SK-N-SH treated with all-trans-retinoic acid at 6 μM for 48 hours (cell line): Measurements from ENCODE around the gene TOP1.

ENCODE experiments used
- ATAC-seq: fragments of 200-7000 bp; cut with Tn5 transposase; 3 replicates; pipeline ENCODE4 v1.9.1; 2020; ENCODE audit warnings: mild to moderate bottlenecking, moderate library complexity
- ARNTL ChIP-seq: fragments of 450-650 bp; formaldehyde crosslinking; IDR thresholded peaks from 2 replicates; pipeline ENCODE4 v1.5.0; 2020; ENCODE audit warnings: low read depth, mild to moderate bottlenecking, moderate library complexity, borderline replicate concordance
- BACH2 ChIP-seq: fragments of 250-450 bp; sonication (Bioruptor Pico); IDR thresholded peaks from 2 replicates; pipeline ENCODE4 v1.9.0; 2021; ENCODE audit warnings: mild to moderate bottlenecking, borderline replicate concordance
- CSDC2 ChIP-seq: fragments of 250-450 bp; sonication (Bioruptor Pico); IDR thresholded peaks from 2 replicates; pipeline ENCODE4 v1.5.0; 2020; ENCODE audit warnings: mild to moderate bottlenecking, moderate library complexity
- CSRNP3 ChIP-seq: fragments of 250-450 bp; sonication (Bioruptor Pico); IDR thresholded peaks from 2 replicates; pipeline ENCODE4 v1.5.1; 2021; ENCODE audit warnings: mild to moderate bottlenecking, moderate library complexity
- ESRRG ChIP-seq: fragments of 250-450 bp; sonication (Bioruptor Pico); IDR thresholded peaks from 2 replicates; pipeline ENCODE4 v1.6.1; 2021; ENCODE audit warnings: mild to moderate bottlenecking
- GLIS3 ChIP-seq: fragments of 250-450 bp; sonication (Bioruptor Pico); IDR thresholded peaks from 2 replicates; pipeline ENCODE4 v1.5.0; 2020; ENCODE audit warnings: mild to moderate bottlenecking, moderate library complexity
- ISL1 ChIP-seq: fragments of 250-450 bp; sonication (Bioruptor Pico); IDR thresholded peaks from 2 replicates; pipeline ENCODE4 v2.1.2; 2022; ENCODE audit warnings: mild to moderate bottlenecking, moderate library complexity
- OSR1 ChIP-seq: fragments of 250-450 bp; sonication (Bioruptor Pico); IDR thresholded peaks from 2 replicates; pipeline ENCODE4 v1.8.0; 2022; ENCODE audit warnings: moderate library complexity, mild to moderate bottlenecking, inconsistent platforms
- POU6F1 ChIP-seq: fragments of 250-450 bp; sonication (Bioruptor Pico); IDR thresholded peaks from 2 replicates; pipeline ENCODE4 v1.8.0; 2021; ENCODE audit warnings: low read depth, mild to moderate bottlenecking, moderate library complexity, borderline replicate concordance
- RARB ChIP-seq: fragments of 250-450 bp; sonication (Bioruptor Pico); IDR thresholded peaks from 2 replicates; pipeline ENCODE4 v1.8.0; 2021; ENCODE audit warnings: mild to moderate bottlenecking, moderate library complexity
- SNAI2 ChIP-seq: fragments of 250-450 bp; sonication (Bioruptor Pico); IDR thresholded peaks from 2 replicates; pipeline ENCODE4 v1.5.0; 2020; ENCODE audit warnings: mild to moderate bottlenecking, moderate library complexity
- TCF4 ChIP-seq: fragments of 250-450 bp; sonication (Bioruptor Pico); IDR thresholded peaks from 2 replicates; pipeline ENCODE4 v1.8.0; 2021; ENCODE audit warnings: mild to moderate bottlenecking, moderate library complexity, borderline replicate concordance
- TOX ChIP-seq: fragments of 250-450 bp; sonication (Bioruptor Pico); IDR thresholded peaks from 2 replicates; pipeline ENCODE4 v1.8.0; 2021; ENCODE audit warnings: mild to moderate bottlenecking, moderate library complexity, borderline replicate concordance
- TSHZ2 ChIP-seq: fragments of 250-450 bp; sonication (Bioruptor Pico); IDR thresholded peaks from 2 replicates; pipeline ENCODE4 v1.5.0; 2020; ENCODE audit warnings: mild to moderate bottlenecking, moderate library complexity
- ZC3H10 ChIP-seq: fragments of 250-450 bp; sonication (Bioruptor Pico); IDR thresholded peaks from 2 replicates; pipeline ENCODE4 v1.5.1; 2021; ENCODE audit warnings: mild to moderate bottlenecking, moderate library complexity
- ZFP3 ChIP-seq: fragments of 250-450 bp; sonication (Bioruptor Pico); IDR thresholded peaks from 2 replicates; pipeline ENCODE4 v1.5.0; 2020; ENCODE audit warnings: mild to moderate bottlenecking, moderate library complexity
- ZFP30 ChIP-seq: fragments of 450-650 bp; formaldehyde crosslinking; IDR thresholded peaks from 2 replicates; pipeline ENCODE4 v1.5.0; 2022; ENCODE audit warnings: mild to moderate bottlenecking, moderate library complexity
- ZNF565 ChIP-seq: fragments of 450-650 bp; formaldehyde crosslinking; conservative IDR thresholded peaks from 2 replicates; pipeline ENCODE4 v1.5.0; 2020; ENCODE audit warnings: low read depth, mild to moderate bottlenecking, moderate library complexity
- ZNF70 ChIP-seq: fragments of 450-650 bp; formaldehyde crosslinking; IDR thresholded peaks from 2 replicates; pipeline ENCODE4 v1.5.0; 2020; ENCODE audit warnings: mild to moderate bottlenecking, moderate library complexity
- ZNF8 ChIP-seq: fragments of 450-650 bp; formaldehyde crosslinking; IDR thresholded peaks from 2 replicates; pipeline ENCODE4 v1.5.0; 2020; ENCODE audit warnings: mild to moderate bottlenecking, moderate library complexity

Gene TOP1

GRCh38 chr20:41017448-41018042 is 11.1 kb upstream of the TOP1 start:
- TF ChIP-seq OSR1 (CRISPR knock-in tag) (no peak), CSRNP3 (CRISPR knock-in tag) (no peak), ESRRG (CRISPR knock-in tag) (no peak), TSHZ2 (CRISPR knock-in tag) (no peak), ZFP3 (no peak), SNAI2 (no peak), GLIS3 (no peak), ZNF8 (CRISPR knock-in tag) (no peak), TCF4 (CRISPR knock-in tag) (no peak), ZC3H10 (no peak), CSDC2 (CRISPR knock-in tag) (no peak), ZNF70 (no peak), ZFP30 (CRISPR knock-in tag) (no peak), ARNTL (CRISPR knock-in tag) (no peak), ZNF565 (CRISPR knock-in tag) (no peak), POU6F1 (CRISPR knock-in tag) (no peak), RARB (CRISPR knock-in tag) (no peak), BACH2 (CRISPR knock-in tag) (no peak), ISL1 (CRISPR knock-in tag) (no peak)
- ATAC-seq, result no peak

GRCh38 chr20:41018153-41018552 is 10.5 kb upstream of the TOP1 start:
- no peak for ATAC-seq
- no peak for TF ChIP-seq ZFP30 (CRISPR knock-in tag)
- TF ChIP-seq CSRNP3 (CRISPR knock-in tag), result no peak
- TF ChIP-seq OSR1 (CRISPR knock-in tag), result no peak
- TF ChIP-seq GLIS3, result no peak
- no peak for TF ChIP-seq ZFP3
- no peak for TF ChIP-seq ESRRG (CRISPR knock-in tag)
- no peak for TF ChIP-seq POU6F1 (CRISPR knock-in tag)
- no peak for TF ChIP-seq SNAI2
- no peak for TF ChIP-seq ZNF565 (CRISPR knock-in tag)
- no peak for TF ChIP-seq ZNF8 (CRISPR knock-in tag)
- TF ChIP-seq ISL1 (CRISPR knock-in tag), result no peak
- TF ChIP-seq TOX, result no peak
- no peak for TF ChIP-seq RARB (CRISPR knock-in tag)
- no peak for TF ChIP-seq TSHZ2 (CRISPR knock-in tag)
- no peak for TF ChIP-seq CSDC2 (CRISPR knock-in tag)
- no peak for TF ChIP-seq ARNTL (CRISPR knock-in tag)
- TF ChIP-seq, all 23 proteins: peak for 0
